HCT116 (cell line): ENCODE data around the gene ZNF699. TPM values are rescaled to one million over a fixed set of nuclear protein-coding genes. Genes with fewer than 3 reads are reported as not detected.

ENCODE experiments used
- ATAC-seq: fragments of 200-7000 bp; cut with Tn5 transposase; 2 replicates; pipeline ENCODE4 v1.9.1; 2020; ENCODE audit warnings: mild to moderate bottlenecking, moderate library complexity
- BruUV-seq: library from RNA; stranded (reverse); fragments of 400-500 nt; replicated peaks from 2 replicates; lab custom pipeline; 2021; lab: Mats Ljungman, UMichigan
- CTCF ChIA-PET: fragments of 300-600 bp; sonication (Branson Sonifier 250); formaldehyde crosslinking; loops from one replicate; lab custom pipeline; 2021; ENCODE audit warnings: antibody characterized with exemption; lab: Charles Lee
- POLR2A ChIA-PET: fragments of 300-600, 350-600 bp; sonication (Branson Sonifier 250); formaldehyde crosslinking; loops from one replicate; lab custom pipeline; 2021; ENCODE audit warnings: antibody characterized with exemption; lab: Charles Lee
- RAD21 ChIA-PET, 2 experiments: fragments of 300-600 bp; sonication (Branson Sonifier 250); formaldehyde crosslinking; loops; one replicate each; lab custom pipeline; 2023; ENCODE audit warnings: low total read pairs in 2 of 2; ENCODE audit not compliant: uncharacterized antibody in 2 of 2, unreplicated experiment in 2 of 2, low non-redundant PET in 1 of 2; lab: Charles Lee
- DNase-seq: peaks from one replicate; pipeline ENCODE4 v3.0.0-alpha.2; 2010; ENCODE audit warnings: low read depth, low spot score
- H2AFZ ChIP-seq: fragments of 200-600 bp; shearing (Covaris generic), sonication (generic); 2 replicates; pipeline ENCODE4 v1.6.1; 2017; ENCODE audit warnings: low read depth, mixed run types, mixed read lengths, antibody characterized with exemption, low read length; ENCODE audit not compliant: poor library complexity, severe bottlenecking
- H3K27ac ChIP-seq: 2 replicates; pipeline ENCODE4 v1.5.1; 2012; ENCODE audit warnings: low read depth, low read length
- H3K27me3 ChIP-seq: fragments of 200-600 bp; sonication (generic); 2 replicates; pipeline ENCODE4 v1.6.1; 2016; ENCODE audit warnings: mixed run types, low read length, mixed read lengths; ENCODE audit not compliant: insufficient read depth
- H3K36me3 ChIP-seq, 2 experiments: fragments of 200-500 bp in 1 of 2; fragments of 200-600 bp in 1 of 2; sonication (Bioruptor generic) in 1 of 2; sonication (generic) in 1 of 2; 2 replicates each; pipeline versions ENCODE4 v1.5.1 to v1.6.1; 2014 to 2016; ENCODE audit warnings: low read length in 2 of 2, inconsistent platforms in 1 of 2, mixed read lengths in 1 of 2, mixed run types in 1 of 2; ENCODE audit not compliant: insufficient read depth in 2 of 2, control insufficient read depth in 1 of 2
- H3K4me1 ChIP-seq, 2 experiments: fragments of 200-600 bp in 1 of 2; sonication (generic) in 1 of 2; 2 replicates each; pipeline versions ENCODE4 v1.5.1 to v1.6.1; 2012 to 2017; ENCODE audit warnings: low read length in 2 of 2, inconsistent platforms in 1 of 2, mild to moderate bottlenecking in 1 of 2, mixed read lengths in 1 of 2, mixed run types in 1 of 2, moderate library complexity in 1 of 2; ENCODE audit not compliant: insufficient read depth in 2 of 2, control insufficient read depth in 1 of 2
- H3K4me2 ChIP-seq: fragments of 200-600 bp; sonication (generic); 2 replicates; pipeline ENCODE4 v1.6.1; 2017; ENCODE audit warnings: mixed run types, low read length, mixed read lengths
- H3K4me3 ChIP-seq, 2 experiments: fragments of 200-600 bp in 1 of 2; sonication (generic) in 1 of 2; replicated peaks in 1 of 2; 2 replicates each; pipeline ENCODE4 v1.5.1; 2011 to 2016; ENCODE audit warnings: low read length in 2 of 2, control low read depth in 1 of 2, low read depth in 1 of 2, mild to moderate bottlenecking in 1 of 2, mixed read lengths in 1 of 2, mixed run types in 1 of 2
- H3K79me2 ChIP-seq: fragments of 200-600 bp; sonication (generic); 2 replicates; pipeline ENCODE4 v1.6.1; 2017; ENCODE audit warnings: mild to moderate bottlenecking, mixed run types, low read length, moderate library complexity, mixed read lengths; ENCODE audit not compliant: insufficient read depth
- H3K9ac ChIP-seq: fragments of 200-600 bp; sonication (generic); 2 replicates; pipeline ENCODE4 v1.6.1; 2016; ENCODE audit warnings: low read length, mixed read lengths
- H3K9me2 ChIP-seq: fragments of 200-600 bp; sonication (generic), shearing (Covaris generic); 2 replicates; pipeline ENCODE4 v1.6.1; 2017; ENCODE audit warnings: mixed run types, mild to moderate bottlenecking, moderate library complexity; ENCODE audit not compliant: insufficient read depth
- H3K9me3 ChIP-seq, 2 experiments: fragments of 200-500 bp in 1 of 2; fragments of 200-600 bp in 1 of 2; sonication (Bioruptor generic) in 1 of 2; sonication (generic) in 1 of 2; 2 replicates each; pipeline ENCODE4 v1.6.1; 2014 to 2017; ENCODE audit warnings: low read length in 2 of 2, mixed read lengths in 2 of 2, inconsistent platforms in 1 of 2, low read depth in 1 of 2, mild to moderate bottlenecking in 1 of 2, mixed run types in 1 of 2, moderate library complexity in 1 of 2; ENCODE audit not compliant: control insufficient read depth in 1 of 2, insufficient read depth in 1 of 2
- H4K20me1 ChIP-seq: fragments of 200-600 bp; sonication (generic), shearing (Covaris generic); 2 replicates; pipeline ENCODE4 v1.6.1; 2017; ENCODE audit warnings: mixed run types, mild to moderate bottlenecking, moderate library complexity; ENCODE audit not compliant: insufficient read depth
- EGR1 ChIP-seq: IDR thresholded peaks from 2 replicates; pipeline ENCODE4 v1.6.1; 2012; ENCODE audit warnings: low read depth
- ELF1 ChIP-seq: IDR thresholded peaks from 2 replicates; pipeline ENCODE4 v1.6.1; 2012; ENCODE audit warnings: low read depth, borderline replicate concordance
- EZH2 ChIP-seq: fragments of 200-600 bp; sonication (generic); IDR thresholded peaks from 2 replicates; pipeline ENCODE4 v1.6.1; 2017; ENCODE audit warnings: antibody characterized with exemption, mixed run types
- FOSL1 ChIP-seq: IDR thresholded peaks from 2 replicates; pipeline ENCODE4 v1.6.1; 2012; ENCODE audit warnings: low read depth
- JUND ChIP-seq: IDR thresholded peaks from 2 replicates; pipeline ENCODE4 v1.6.1; 2012
- POLR2A ChIP-seq: IDR thresholded peaks from 2 replicates; pipeline ENCODE4 v1.7.0; 2011; ENCODE audit warnings: borderline replicate concordance; ENCODE audit not compliant: insufficient read depth, insufficient read length; ENCODE audit errors: extremely low read depth
- POLR2AphosphoS5 ChIP-seq: IDR thresholded peaks from 2 replicates; pipeline ENCODE4 v1.6.1; 2011; ENCODE audit warnings: mild to moderate bottlenecking, low read depth, low read length, moderate library complexity
- RAD21 ChIP-seq: IDR thresholded peaks from 2 replicates; pipeline ENCODE4 v1.6.1; 2012; ENCODE audit warnings: low read depth, mild to moderate bottlenecking
- SIN3A ChIP-seq: IDR thresholded peaks from 2 replicates; pipeline ENCODE4 v1.6.1; 2012; ENCODE audit warnings: low read depth
- SP1 ChIP-seq: IDR thresholded peaks from 2 replicates; pipeline ENCODE4 v1.6.1; 2012; ENCODE audit warnings: low read depth
- SRF ChIP-seq: IDR thresholded peaks from 2 replicates; pipeline ENCODE4 v1.6.1; 2012; ENCODE audit warnings: low read depth
- TCF7L2 ChIP-seq: IDR thresholded peaks from 2 replicates; pipeline ENCODE4 v1.7.0; 2011; ENCODE audit warnings: borderline replicate concordance, inconsistent platforms; ENCODE audit not compliant: insufficient read depth, insufficient read length; ENCODE audit errors: extremely low read depth
- YY1 ChIP-seq: IDR thresholded peaks from 2 replicates; pipeline ENCODE4 v1.6.1; 2011; ENCODE audit warnings: low read length, low read depth, moderate library complexity, mild to moderate bottlenecking; ENCODE audit not compliant: insufficient replicate concordance; ENCODE audit errors: extremely low read depth
- ZFX ChIP-seq: fragments of 450-650 bp; IDR thresholded peaks from 2 replicates; pipeline ENCODE4 v1.6.1; 2017
- intact Hi-C: fragments of 100-400 bp; cut with micrococcal nuclease; formaldehyde crosslinking; loops from 2 replicates; pipeline ENCODE4 v1.10.0; 2022
- total RNA-seq: library from RNA; stranded (reverse); gene quantifications from one replicate; pipeline ENCODE4 v1.2.1, GENCODE V29; 2021; ENCODE audit not compliant: unreplicated experiment
- TF ChIP-seq, protein P1 (sequence below), 3 experiments: fragments of 200-600 bp in 1 of 3; sonication (generic) in 1 of 3; IDR thresholded peaks in 2 of 3; conservative IDR thresholded peaks in 1 of 3; 2 replicates each; pipeline ENCODE4 v1.5.1; 2012 to 2017; ENCODE audit warnings: low read depth in 2 of 3, low read length in 2 of 3, antibody characterized with exemption in 1 of 3, borderline replicate concordance in 1 of 3, control low read depth in 1 of 3, mild to moderate bottlenecking in 1 of 3, mixed read lengths in 1 of 3, mixed run types in 1 of 3, moderate library complexity in 1 of 3; ENCODE audit not compliant: insufficient read depth in 1 of 3
- TF ChIP-seq, protein P2 (sequence below): IDR thresholded peaks from 2 replicates; pipeline ENCODE4 v1.6.1; 2012
- TF ChIP-seq, protein P3 (sequence below): IDR thresholded peaks from 2 replicates; pipeline ENCODE4 v1.6.1; 2011; ENCODE audit warnings: mild to moderate bottlenecking, low read length, moderate library complexity; ENCODE audit not compliant: insufficient replicate concordance; ENCODE audit errors: extremely low read depth
- TF ChIP-seq, protein P4 (sequence below): IDR thresholded peaks from 2 replicates; pipeline ENCODE4 v1.6.1; 2012; ENCODE audit warnings: low read depth

The ZNF699 gene
- total RNA-seq, 1 experiment from 2014 or later, result 7.8 TPM

DNA sequence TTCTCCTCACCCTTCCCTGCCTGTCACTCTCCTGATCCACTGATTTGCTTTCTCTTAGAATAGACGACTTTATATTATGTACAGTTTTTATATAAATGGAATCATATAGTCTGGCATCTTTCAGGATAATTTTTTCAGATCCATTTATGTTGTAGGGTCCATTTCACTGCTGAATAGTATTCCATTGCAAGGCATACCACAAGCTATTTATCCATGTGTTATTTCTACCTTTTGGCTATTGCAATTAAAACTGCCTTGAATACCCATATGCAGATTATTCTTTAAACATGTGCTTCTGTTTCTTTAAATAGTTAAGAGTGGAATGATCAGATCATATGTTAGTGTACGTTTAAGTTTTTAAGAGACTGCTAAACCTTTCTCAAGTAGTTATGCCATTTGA, 35.4 kb upstream of the ZNF699 start:
- H3K9ac ChIP-seq, result no peak overlapping the region
- H3K36me3 ChIP-seq, result peaks cover 0 to 9% of the 10 kb centered on the region in 2 experiments; a peak in 2 of 4 replicates
- POLR2A ChIA-PET, result no interaction called here
- no TSS peak for BruUV-seq
- H3K27ac ChIP-seq, result no peak overlapping the region
- CTCF ChIA-PET, result no interaction called here
- H3K4me3 ChIP-seq, result no peak overlapping the region
- TF ChIP-seq POLR2A (no peak), SP1 (no peak), YY1 (no peak), SIN3A (no peak), EGR1 (no peak), TCF7L2 (no peak), EZH2 (no peak), FOSL1 (no peak), RAD21 (no peak), ELF1 (no peak), SRF (no peak), POLR2AphosphoS5 (no peak), ZFX (no peak), JUND (no peak)
- TF ChIP-seq, protein P1, sequence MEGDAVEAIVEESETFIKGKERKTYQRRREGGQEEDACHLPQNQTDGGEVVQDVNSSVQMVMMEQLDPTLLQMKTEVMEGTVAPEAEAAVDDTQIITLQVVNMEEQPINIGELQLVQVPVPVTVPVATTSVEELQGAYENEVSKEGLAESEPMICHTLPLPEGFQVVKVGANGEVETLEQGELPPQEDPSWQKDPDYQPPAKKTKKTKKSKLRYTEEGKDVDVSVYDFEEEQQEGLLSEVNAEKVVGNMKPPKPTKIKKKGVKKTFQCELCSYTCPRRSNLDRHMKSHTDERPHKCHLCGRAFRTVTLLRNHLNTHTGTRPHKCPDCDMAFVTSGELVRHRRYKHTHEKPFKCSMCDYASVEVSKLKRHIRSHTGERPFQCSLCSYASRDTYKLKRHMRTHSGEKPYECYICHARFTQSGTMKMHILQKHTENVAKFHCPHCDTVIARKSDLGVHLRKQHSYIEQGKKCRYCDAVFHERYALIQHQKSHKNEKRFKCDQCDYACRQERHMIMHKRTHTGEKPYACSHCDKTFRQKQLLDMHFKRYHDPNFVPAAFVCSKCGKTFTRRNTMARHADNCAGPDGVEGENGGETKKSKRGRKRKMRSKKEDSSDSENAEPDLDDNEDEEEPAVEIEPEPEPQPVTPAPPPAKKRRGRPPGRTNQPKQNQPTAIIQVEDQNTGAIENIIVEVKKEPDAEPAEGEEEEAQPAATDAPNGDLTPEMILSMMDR (IDR thresholded peaks at IDR 0.05 in 2 of 3, conservative IDR thresholded peaks at IDR 0.05 in 1 of 3; ENCODE audit: borderline replicate concordance in 1 of 3, insufficient read depth in 1 of 3, low read depth in 2 of 3, low read length in 2 of 3), result no peak
- TF ChIP-seq, protein P2, sequence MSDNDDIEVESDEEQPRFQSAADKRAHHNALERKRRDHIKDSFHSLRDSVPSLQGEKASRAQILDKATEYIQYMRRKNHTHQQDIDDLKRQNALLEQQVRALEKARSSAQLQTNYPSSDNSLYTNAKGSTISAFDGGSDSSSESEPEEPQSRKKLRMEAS, result no peak
- TF ChIP-seq, protein P3, sequence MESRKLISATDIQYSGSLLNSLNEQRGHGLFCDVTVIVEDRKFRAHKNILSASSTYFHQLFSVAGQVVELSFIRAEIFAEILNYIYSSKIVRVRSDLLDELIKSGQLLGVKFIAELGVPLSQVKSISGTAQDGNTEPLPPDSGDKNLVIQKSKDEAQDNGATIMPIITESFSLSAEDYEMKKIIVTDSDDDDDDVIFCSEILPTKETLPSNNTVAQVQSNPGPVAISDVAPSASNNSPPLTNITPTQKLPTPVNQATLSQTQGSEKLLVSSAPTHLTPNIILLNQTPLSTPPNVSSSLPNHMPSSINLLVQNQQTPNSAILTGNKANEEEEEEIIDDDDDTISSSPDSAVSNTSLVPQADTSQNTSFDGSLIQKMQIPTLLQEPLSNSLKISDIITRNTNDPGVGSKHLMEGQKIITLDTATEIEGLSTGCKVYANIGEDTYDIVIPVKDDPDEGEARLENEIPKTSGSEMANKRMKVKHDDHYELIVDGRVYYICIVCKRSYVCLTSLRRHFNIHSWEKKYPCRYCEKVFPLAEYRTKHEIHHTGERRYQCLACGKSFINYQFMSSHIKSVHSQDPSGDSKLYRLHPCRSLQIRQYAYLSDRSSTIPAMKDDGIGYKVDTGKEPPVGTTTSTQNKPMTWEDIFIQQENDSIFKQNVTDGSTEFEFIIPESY, result no peak
- TF ChIP-seq, protein P4, sequence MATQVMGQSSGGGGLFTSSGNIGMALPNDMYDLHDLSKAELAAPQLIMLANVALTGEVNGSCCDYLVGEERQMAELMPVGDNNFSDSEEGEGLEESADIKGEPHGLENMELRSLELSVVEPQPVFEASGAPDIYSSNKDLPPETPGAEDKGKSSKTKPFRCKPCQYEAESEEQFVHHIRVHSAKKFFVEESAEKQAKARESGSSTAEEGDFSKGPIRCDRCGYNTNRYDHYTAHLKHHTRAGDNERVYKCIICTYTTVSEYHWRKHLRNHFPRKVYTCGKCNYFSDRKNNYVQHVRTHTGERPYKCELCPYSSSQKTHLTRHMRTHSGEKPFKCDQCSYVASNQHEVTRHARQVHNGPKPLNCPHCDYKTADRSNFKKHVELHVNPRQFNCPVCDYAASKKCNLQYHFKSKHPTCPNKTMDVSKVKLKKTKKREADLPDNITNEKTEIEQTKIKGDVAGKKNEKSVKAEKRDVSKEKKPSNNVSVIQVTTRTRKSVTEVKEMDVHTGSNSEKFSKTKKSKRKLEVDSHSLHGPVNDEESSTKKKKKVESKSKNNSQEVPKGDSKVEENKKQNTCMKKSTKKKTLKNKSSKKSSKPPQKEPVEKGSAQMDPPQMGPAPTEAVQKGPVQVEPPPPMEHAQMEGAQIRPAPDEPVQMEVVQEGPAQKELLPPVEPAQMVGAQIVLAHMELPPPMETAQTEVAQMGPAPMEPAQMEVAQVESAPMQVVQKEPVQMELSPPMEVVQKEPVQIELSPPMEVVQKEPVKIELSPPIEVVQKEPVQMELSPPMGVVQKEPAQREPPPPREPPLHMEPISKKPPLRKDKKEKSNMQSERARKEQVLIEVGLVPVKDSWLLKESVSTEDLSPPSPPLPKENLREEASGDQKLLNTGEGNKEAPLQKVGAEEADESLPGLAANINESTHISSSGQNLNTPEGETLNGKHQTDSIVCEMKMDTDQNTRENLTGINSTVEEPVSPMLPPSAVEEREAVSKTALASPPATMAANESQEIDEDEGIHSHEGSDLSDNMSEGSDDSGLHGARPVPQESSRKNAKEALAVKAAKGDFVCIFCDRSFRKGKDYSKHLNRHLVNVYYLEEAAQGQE, result no peak
- H4K20me1 ChIP-seq, result no peaks in the 10 kb centered on the region
- intact Hi-C loops, result no loop called here
- H3K4me1 ChIP-seq, result no peaks in the 10 kb centered on the region
- H2AFZ ChIP-seq, result no peak overlapping the region
- H3K4me2 ChIP-seq, result no peak overlapping the region
- H3K9me3 ChIP-seq, result peaks cover 34 to 39% of the 10 kb centered on the region in 2 experiments; a peak in 3 of 4 replicates
- H3K9me2 ChIP-seq, result no peaks in the 10 kb centered on the region
- RAD21 ChIA-PET, result no interaction called here
- ATAC-seq (no peak), DNase-seq (no peak)
- H3K79me2 ChIP-seq, result no peaks in the 10 kb centered on the region
- no peaks in the 10 kb centered on the region for H3K27me3 ChIP-seq
